ENCODE measurements around the gene RACK1. TPM values are rescaled to one million over a fixed set of nuclear protein-coding genes. Genes with fewer than 3 reads are reported as not detected.

Gene RACK1
- total RNA-seq, 1 donor from 2014 or later = 1,656 TPM

GRCh38 chr5:181245427-181246275 lies 1.9 kb upstream of the RACK1 start:
- Mint-ChIP-seq H3K4me1 (ENCODE audit: low read depth, unreplicated experiment) (peaks cover 38% of the 10 kb centered on the region), H3K4me3 (ENCODE audit: unreplicated experiment) (peak overlapping the region; percentile 91), H3K27ac (ENCODE audit: unreplicated experiment) (peak overlapping the region; percentile 99), H3K36me3 (ENCODE audit: low read depth, unreplicated experiment) (peaks cover 28% of the 10 kb centered on the region), H3K27me3 (ENCODE audit: low read depth, unreplicated experiment) (no peaks in the 10 kb centered on the region), H3K9me3 (ENCODE audit: unreplicated experiment) (no peaks in the 10 kb centered on the region)
- TF ChIP-seq EZH2 (IDR thresholded peaks at IDR 0.05; ENCODE audit: insufficient read depth, low read length) = no peak
- TF ChIP-seq, protein P1, sequence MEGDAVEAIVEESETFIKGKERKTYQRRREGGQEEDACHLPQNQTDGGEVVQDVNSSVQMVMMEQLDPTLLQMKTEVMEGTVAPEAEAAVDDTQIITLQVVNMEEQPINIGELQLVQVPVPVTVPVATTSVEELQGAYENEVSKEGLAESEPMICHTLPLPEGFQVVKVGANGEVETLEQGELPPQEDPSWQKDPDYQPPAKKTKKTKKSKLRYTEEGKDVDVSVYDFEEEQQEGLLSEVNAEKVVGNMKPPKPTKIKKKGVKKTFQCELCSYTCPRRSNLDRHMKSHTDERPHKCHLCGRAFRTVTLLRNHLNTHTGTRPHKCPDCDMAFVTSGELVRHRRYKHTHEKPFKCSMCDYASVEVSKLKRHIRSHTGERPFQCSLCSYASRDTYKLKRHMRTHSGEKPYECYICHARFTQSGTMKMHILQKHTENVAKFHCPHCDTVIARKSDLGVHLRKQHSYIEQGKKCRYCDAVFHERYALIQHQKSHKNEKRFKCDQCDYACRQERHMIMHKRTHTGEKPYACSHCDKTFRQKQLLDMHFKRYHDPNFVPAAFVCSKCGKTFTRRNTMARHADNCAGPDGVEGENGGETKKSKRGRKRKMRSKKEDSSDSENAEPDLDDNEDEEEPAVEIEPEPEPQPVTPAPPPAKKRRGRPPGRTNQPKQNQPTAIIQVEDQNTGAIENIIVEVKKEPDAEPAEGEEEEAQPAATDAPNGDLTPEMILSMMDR (IDR thresholded peaks at IDR 0.05; ENCODE audit: insufficient read depth, low read depth, low read length) = no peak
- Histone ChIP-seq H2AFZ (ENCODE audit: low read depth, low read length) (peak overlapping the region; percentile 82), H3K4me2 (ENCODE audit: low read length) (peak overlapping the region; percentile 97), H3K36me3 (ENCODE audit: insufficient read depth, low read length) (peaks cover 16% of the 10 kb centered on the region), H3K79me2 (ENCODE audit: insufficient read depth, low read length) (peaks cover 90% of the 10 kb centered on the region), H3K9me3 (ENCODE audit: insufficient read depth, low read depth, low read length) (no peaks in the 10 kb centered on the region), H3K27me3 (ENCODE audit: insufficient read depth, low read length) (no peaks in the 10 kb centered on the region), H3K27ac (ENCODE audit: low read depth, low read length) (peak overlapping the region; percentile 96), H4K20me1 (ENCODE audit: insufficient read depth, low read length) (peaks cover 61% of the 10 kb centered on the region), H3K4me3 (ENCODE audit: insufficient read depth, low read depth, low read length) (peak overlapping the region; percentile 92), H3K4me1 (ENCODE audit: insufficient read depth, low read length) (peaks cover 27% of the 10 kb centered on the region), H3K9ac (ENCODE audit: low read length) (peak overlapping the region; percentile 99)
- DNase-seq (ENCODE audit: low read depth) (no peak), FAIRE-seq (no peak)

DNA sequence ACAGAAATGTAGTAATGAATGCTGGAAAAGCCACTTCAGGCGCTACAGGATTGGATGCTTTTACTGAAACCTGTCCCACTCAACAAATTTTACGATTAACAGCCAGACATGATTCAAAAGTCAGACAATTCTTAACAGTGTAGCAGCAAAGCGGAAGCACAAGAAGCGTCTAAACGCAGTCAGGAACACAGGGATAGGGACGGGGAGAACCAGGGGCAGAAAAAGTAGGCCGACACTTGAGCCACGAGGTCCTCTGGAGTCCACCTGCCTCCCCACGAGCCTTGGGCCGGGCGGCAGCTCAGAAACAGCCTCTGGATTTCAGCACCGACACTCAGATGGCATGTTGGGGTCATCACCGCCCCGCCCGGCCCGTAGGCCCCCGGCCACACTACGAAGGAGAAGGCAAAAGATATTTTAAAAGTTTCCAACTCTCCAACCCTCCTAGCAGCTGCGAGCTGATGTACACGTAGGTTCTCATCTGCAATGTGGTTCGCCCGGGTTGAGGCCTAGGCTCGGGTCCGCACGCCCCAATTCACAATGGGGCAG lies 615 bp downstream of the RACK1 start:
- peaks cover 90% of the 10 kb centered on the region for H3K79me2 ChIP-seq (ENCODE audit: insufficient read depth, low read length)
- peaks cover 60% of the 10 kb centered on the region for H4K20me1 ChIP-seq (ENCODE audit: insufficient read depth, low read length)

More for the DNA sequence above, 615 bp downstream of the RACK1 start:
- Histone ChIP-seq H3K27me3 (ENCODE audit: insufficient read depth, low read length) (no peaks in the 10 kb centered on the region), H3K4me1 (ENCODE audit: insufficient read depth, low read length) (peaks cover 34% of the 10 kb centered on the region), H3K9me3 (ENCODE audit: insufficient read depth, low read depth, low read length) (no peaks in the 10 kb centered on the region), H3K9ac (ENCODE audit: low read length) (peak overlapping the region; percentile 96), H2AFZ (ENCODE audit: low read depth, low read length) (peak overlapping the region; percentile 99), H3K4me2 (ENCODE audit: low read length) (peak overlapping the region; percentile 98), H3K36me3 (ENCODE audit: insufficient read depth, low read length) (peaks cover 38% of the 10 kb centered on the region), H3K4me3 (ENCODE audit: insufficient read depth, low read depth, low read length) (peak overlapping the region; percentile 99), H3K27ac (ENCODE audit: low read depth, low read length) (peak overlapping the region; percentile 93)
- H3K4me1 Mint-ChIP-seq (ENCODE audit: low read depth, unreplicated experiment) = peaks cover 28% of the 10 kb centered on the region
- H3K4me3 Mint-ChIP-seq (ENCODE audit: unreplicated experiment) = peak overlapping the region; percentile 92
- H3K27me3 Mint-ChIP-seq (ENCODE audit: low read depth, unreplicated experiment) = no peaks in the 10 kb centered on the region
- peak overlapping the region; percentile 99 for H3K27ac Mint-ChIP-seq (ENCODE audit: unreplicated experiment)
- no peak for DNase-seq (ENCODE audit: low read depth)
- no peaks in the 10 kb centered on the region for H3K9me3 Mint-ChIP-seq (ENCODE audit: unreplicated experiment)
- H3K36me3 Mint-ChIP-seq (ENCODE audit: low read depth, unreplicated experiment) = peaks cover 34% of the 10 kb centered on the region
- no peak for FAIRE-seq
- no peak for TF ChIP-seq EZH2 (IDR thresholded peaks at IDR 0.05; ENCODE audit: insufficient read depth, low read length)
- TF ChIP-seq, protein P1 (IDR thresholded peaks at IDR 0.05; ENCODE audit: insufficient read depth, low read depth, low read length) = no peak

All from astrocyte (in vitro differentiated cells and primary cell).